GM12878 (cell line): ENCODE data around the gene HCN1. TPM values are rescaled to one million over a fixed set of nuclear protein-coding genes. Genes with fewer than 3 reads are reported as not detected.

ENCODE experiments used
- ATAC-seq: fragments of 200-7000 bp; cut with Tn5 transposase; 3 replicates; pipeline ENCODE4 v1.9.1; 2020; ENCODE audit warnings: mild to moderate bottlenecking, moderate library complexity
- BruUV-seq: library from RNA; stranded (reverse); fragments of 400-500 nt; replicated peaks from 2 replicates; lab custom pipeline; 2021; lab: Mats Ljungman, UMichigan
- CTCF ChIA-PET: fragments of 300-600 bp; sonication (Branson Sonifier 250); formaldehyde crosslinking; extraction: SDS; loops from one replicate; lab custom pipeline; 2021; ENCODE audit warnings: inconsistent platforms; lab: Yijun Ruan, JAX
- POLR2A ChIA-PET: fragments of 350-600 bp; formaldehyde crosslinking; extraction: SDS; loops from one replicate; lab custom pipeline; 2021; ENCODE audit warnings: inconsistent platforms; lab: Charles Lee
- RAD21 ChIA-PET: fragments of 300-600 bp; sonication (Branson Sonifier 250); formaldehyde crosslinking; loops from one replicate; lab custom pipeline; 2023; ENCODE audit warnings: antibody characterized with exemption; ENCODE audit not compliant: unreplicated experiment; lab: Charles Lee
- SMC1A ChIA-PET: fragments of 300-600 bp; sonication (Branson Sonifier 250); formaldehyde crosslinking; loops from one replicate; lab custom pipeline; 2023; ENCODE audit not compliant: unreplicated experiment, uncharacterized antibody; lab: Charles Lee
- DNase-seq: peaks from one replicate; pipeline ENCODE4 v3.0.0-alpha.2; 2011; ENCODE audit warnings: low read depth, low spot score
- FAIRE-seq: peaks from 3 replicates; lab custom pipeline; 2011; peaks lifted over from hg19 to GRCh38; lab: Jason Lieb, UNC
- H2AFZ ChIP-seq: 2 replicates; pipeline ENCODE4 v1.6.0; 2011; ENCODE audit warnings: low read depth, low read length, control low read depth; ENCODE audit not compliant: control insufficient read depth
- H3K27ac ChIP-seq: 2 replicates; pipeline ENCODE4 v1.5.1; 2011; ENCODE audit warnings: control low read depth; ENCODE audit not compliant: control insufficient read depth, insufficient read depth
- H3K27me3 ChIP-seq, 2 experiments: replicated peaks in 1 of 2; 2 replicates each; pipeline versions ENCODE4 v1.6.0 to v1.6.1; 2011; ENCODE audit warnings: low read length in 1 of 2; ENCODE audit not compliant: control insufficient read depth in 2 of 2, insufficient read depth in 2 of 2
- H3K36me3 ChIP-seq, 2 experiments: 2 replicates each; pipeline ENCODE4 v1.5.1; 2011; ENCODE audit warnings: low read length in 1 of 2; ENCODE audit not compliant: control insufficient read depth in 2 of 2, insufficient read depth in 2 of 2
- H3K4me1 ChIP-seq: 2 replicates; pipeline ENCODE4 v1.6.1; 2011; ENCODE audit warnings: mild to moderate bottlenecking, low read length, moderate library complexity, mixed read lengths; ENCODE audit not compliant: control insufficient read depth, insufficient read depth
- H3K4me2 ChIP-seq: 2 replicates; pipeline ENCODE4 v1.6.0; 2011; ENCODE audit warnings: control low read depth; ENCODE audit not compliant: control insufficient read depth, insufficient read depth
- H3K4me3 ChIP-seq: fragments of 200-600 bp; sonication (generic); 2 replicates; pipeline ENCODE4 v1.5.1; 2016
- H3K79me2 ChIP-seq: 2 replicates; pipeline ENCODE4 v1.6.0; 2011; ENCODE audit warnings: low read length; ENCODE audit not compliant: control insufficient read depth, insufficient read depth
- H3K9ac ChIP-seq: 2 replicates; pipeline ENCODE4 v1.8.0; 2011; ENCODE audit warnings: low read length, control low read depth, mixed read lengths; ENCODE audit not compliant: control insufficient read depth, insufficient read depth
- H3K9me3 ChIP-seq: replicated peaks from 3 replicates; pipeline ENCODE4 v1.5.1; 2011; ENCODE audit warnings: mild to moderate bottlenecking, low read length; ENCODE audit not compliant: control insufficient read depth, insufficient read depth
- H4K20me1 ChIP-seq: 2 replicates; pipeline ENCODE4 v1.6.0; 2011; ENCODE audit not compliant: control insufficient read depth, insufficient read depth
- ASH2L ChIP-seq: fragments of 300-600, 200-600 bp; sonication (generic); IDR thresholded peaks from 2 replicates; pipeline ENCODE4 v1.6.1; 2017; ENCODE audit warnings: low read depth, mild to moderate bottlenecking, borderline replicate concordance
- EGR1 ChIP-seq, 2 experiments: IDR thresholded peaks; 1 replicate in 1 of 2; 2 replicates in 1 of 2; pipeline ENCODE4 v1.6.1; 2011 to 2012; ENCODE audit warnings: low read depth in 2 of 2, low read length in 2 of 2, borderline replicate concordance in 1 of 2, mild to moderate bottlenecking in 1 of 2, moderate library complexity in 1 of 2
- JUND ChIP-seq: IDR thresholded peaks from 2 replicates; pipeline ENCODE4 v1.6.1; 2012; ENCODE audit warnings: low read depth, mild to moderate bottlenecking, low read length, improper control_type of control experiment, moderate library complexity
- MYC ChIP-seq: IDR thresholded peaks from 2 replicates; pipeline ENCODE4 v1.6.1; 2011; ENCODE audit warnings: mild to moderate bottlenecking, low read length, moderate library complexity, inconsistent platforms; ENCODE audit not compliant: insufficient read depth, insufficient replicate concordance, insufficient read length, severe bottlenecking
- NFXL1 ChIP-seq: fragments of 450-650 bp; IDR thresholded peaks from 2 replicates; pipeline ENCODE4 v1.6.1; 2017; ENCODE audit warnings: antibody characterized with exemption, mild to moderate bottlenecking, borderline replicate concordance
- POLR2AphosphoS2 ChIP-seq: IDR thresholded peaks from 2 replicates; pipeline ENCODE4 v1.6.1; 2011; ENCODE audit warnings: low read depth, mild to moderate bottlenecking, low read length, improper control_type of control experiment, moderate library complexity
- TCF12 ChIP-seq: IDR thresholded peaks from 2 replicates; pipeline ENCODE4 v1.6.1; 2011; ENCODE audit warnings: low read depth, mild to moderate bottlenecking, low read length
- ZNF24 ChIP-seq: fragments of 450-650 bp; IDR thresholded peaks from 2 replicates; pipeline ENCODE4 v1.6.1; 2017; ENCODE audit warnings: antibody characterized with exemption, mild to moderate bottlenecking
- WGBS: methylation state at CpG from one replicate; pipeline ENCODE4 v1.1.6; 2016; ENCODE audit warnings: low lambda C conversion rate; ENCODE audit not compliant: insufficient replicate concordance, insufficient coverage; ENCODE audit errors: missing lambda C conversion rate; 5-methylcytosine and 5-hydroxymethylcytosine counted together
- in situ Hi-C: fragments of 300-500 bp; cut with MboI; formaldehyde crosslinking; loops from 9 replicates; pipeline ENCODE4 v1.14.3; 2018; ENCODE audit warnings: mixed read lengths
- intact Hi-C: fragments of 100-400 bp; cut with micrococcal nuclease; formaldehyde crosslinking; loops from one replicate; pipeline ENCODE4 v1.14.2; 2022; ENCODE audit not compliant: unreplicated experiment
- polyA plus RNA-seq, 11 experiments: library from polyadenylated mRNA; depleted of rRNA in 4 of 11; unstranded in 6 of 11; stranded (reverse) in 5 of 11; fragments of >200 nt; fragmentation: Nextera tagmentation in 4 of 11; fragmentation: Illumina TruSeq in 1 of 11; extraction: Ambion mirVana in 4 of 11; extraction: Trizol in 1 of 11; gene quantifications; 1 replicate in 1 of 11; 2 replicates in 10 of 11; pipeline versions ENCODE4 v1.2.1 to v1.2.3, GENCODE V29; 2011 to 2016; ENCODE audit warnings: inconsistent platforms in 2 of 11, missing spikeins in 2 of 11, low read depth in 1 of 11
- total RNA-seq, 4 experiments: library from RNA; depleted of rRNA in 3 of 4; stranded (reverse); fragments of >200 nt in 3 of 4; fragmentation: Illumina TruSeq in 1 of 4; extraction: Trizol in 1 of 4; gene quantifications; 2 replicates each; pipeline versions ENCODE4 v1.2.1 to v1.2.3, GENCODE V29; 2013 to 2021
- TF ChIP-seq, protein P1 (sequence below): fragments of 150-350 bp; IDR thresholded peaks from 2 replicates; pipeline ENCODE4 v1.6.1; 2016; ENCODE audit warnings: low read depth, low read length
- TF ChIP-seq, protein P2 (sequence below): fragments of 450-650 bp; IDR thresholded peaks from 2 replicates; pipeline ENCODE4 v1.6.1; 2017; ENCODE audit warnings: mild to moderate bottlenecking, moderate library complexity
- TF ChIP-seq, protein P3 (sequence below): fragments of 150-350 bp; IDR thresholded peaks from 2 replicates; pipeline ENCODE4 v1.6.1; 2014; ENCODE audit warnings: mild to moderate bottlenecking, low read depth, low read length

HCN1 gene
- total and polyA plus RNA-seq, 10 of the 15 experiments (the other 5 are each of a cell fraction or from before 2014, with no cell fraction given): not detected

DNA sequence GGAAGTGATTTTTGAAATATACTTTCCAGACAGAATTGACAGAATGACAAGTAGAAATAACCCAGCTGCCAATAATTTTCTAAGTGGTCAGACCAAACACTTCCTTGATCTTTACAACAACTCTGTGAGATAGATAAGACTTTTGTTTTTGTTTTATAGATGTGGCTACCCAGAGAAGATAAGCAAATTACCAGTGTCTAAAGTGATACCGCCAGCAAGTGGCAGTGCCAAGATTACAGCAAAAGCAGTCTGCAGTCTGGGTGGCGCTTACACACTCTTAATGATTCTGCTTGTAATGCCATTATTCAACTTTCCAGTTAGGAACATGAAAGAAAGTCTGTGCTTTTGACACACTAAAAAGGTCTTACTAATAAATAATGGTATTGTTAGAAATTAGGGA lies 92.1 kb downstream of the HCN1 start (continued):
- TF ChIP-seq, protein P1, sequence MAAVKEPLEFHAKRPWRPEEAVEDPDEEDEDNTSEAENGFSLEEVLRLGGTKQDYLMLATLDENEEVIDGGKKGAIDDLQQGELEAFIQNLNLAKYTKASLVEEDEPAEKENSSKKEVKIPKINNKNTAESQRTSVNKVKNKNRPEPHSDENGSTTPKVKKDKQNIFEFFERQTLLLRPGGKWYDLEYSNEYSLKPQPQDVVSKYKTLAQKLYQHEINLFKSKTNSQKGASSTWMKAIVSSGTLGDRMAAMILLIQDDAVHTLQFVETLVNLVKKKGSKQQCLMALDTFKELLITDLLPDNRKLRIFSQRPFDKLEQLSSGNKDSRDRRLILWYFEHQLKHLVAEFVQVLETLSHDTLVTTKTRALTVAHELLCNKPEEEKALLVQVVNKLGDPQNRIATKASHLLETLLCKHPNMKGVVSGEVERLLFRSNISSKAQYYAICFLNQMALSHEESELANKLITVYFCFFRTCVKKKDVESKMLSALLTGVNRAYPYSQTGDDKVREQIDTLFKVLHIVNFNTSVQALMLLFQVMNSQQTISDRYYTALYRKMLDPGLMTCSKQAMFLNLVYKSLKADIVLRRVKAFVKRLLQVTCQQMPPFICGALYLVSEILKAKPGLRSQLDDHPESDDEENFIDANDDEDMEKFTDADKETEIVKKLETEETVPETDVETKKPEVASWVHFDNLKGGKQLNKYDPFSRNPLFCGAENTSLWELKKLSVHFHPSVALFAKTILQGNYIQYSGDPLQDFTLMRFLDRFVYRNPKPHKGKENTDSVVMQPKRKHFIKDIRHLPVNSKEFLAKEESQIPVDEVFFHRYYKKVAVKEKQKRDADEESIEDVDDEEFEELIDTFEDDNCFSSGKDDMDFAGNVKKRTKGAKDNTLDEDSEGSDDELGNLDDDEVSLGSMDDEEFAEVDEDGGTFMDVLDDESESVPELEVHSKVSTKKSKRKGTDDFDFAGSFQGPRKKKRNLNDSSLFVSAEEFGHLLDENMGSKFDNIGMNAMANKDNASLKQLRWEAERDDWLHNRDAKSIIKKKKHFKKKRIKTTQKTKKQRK: no peak
- TF ChIP-seq, protein P2, sequence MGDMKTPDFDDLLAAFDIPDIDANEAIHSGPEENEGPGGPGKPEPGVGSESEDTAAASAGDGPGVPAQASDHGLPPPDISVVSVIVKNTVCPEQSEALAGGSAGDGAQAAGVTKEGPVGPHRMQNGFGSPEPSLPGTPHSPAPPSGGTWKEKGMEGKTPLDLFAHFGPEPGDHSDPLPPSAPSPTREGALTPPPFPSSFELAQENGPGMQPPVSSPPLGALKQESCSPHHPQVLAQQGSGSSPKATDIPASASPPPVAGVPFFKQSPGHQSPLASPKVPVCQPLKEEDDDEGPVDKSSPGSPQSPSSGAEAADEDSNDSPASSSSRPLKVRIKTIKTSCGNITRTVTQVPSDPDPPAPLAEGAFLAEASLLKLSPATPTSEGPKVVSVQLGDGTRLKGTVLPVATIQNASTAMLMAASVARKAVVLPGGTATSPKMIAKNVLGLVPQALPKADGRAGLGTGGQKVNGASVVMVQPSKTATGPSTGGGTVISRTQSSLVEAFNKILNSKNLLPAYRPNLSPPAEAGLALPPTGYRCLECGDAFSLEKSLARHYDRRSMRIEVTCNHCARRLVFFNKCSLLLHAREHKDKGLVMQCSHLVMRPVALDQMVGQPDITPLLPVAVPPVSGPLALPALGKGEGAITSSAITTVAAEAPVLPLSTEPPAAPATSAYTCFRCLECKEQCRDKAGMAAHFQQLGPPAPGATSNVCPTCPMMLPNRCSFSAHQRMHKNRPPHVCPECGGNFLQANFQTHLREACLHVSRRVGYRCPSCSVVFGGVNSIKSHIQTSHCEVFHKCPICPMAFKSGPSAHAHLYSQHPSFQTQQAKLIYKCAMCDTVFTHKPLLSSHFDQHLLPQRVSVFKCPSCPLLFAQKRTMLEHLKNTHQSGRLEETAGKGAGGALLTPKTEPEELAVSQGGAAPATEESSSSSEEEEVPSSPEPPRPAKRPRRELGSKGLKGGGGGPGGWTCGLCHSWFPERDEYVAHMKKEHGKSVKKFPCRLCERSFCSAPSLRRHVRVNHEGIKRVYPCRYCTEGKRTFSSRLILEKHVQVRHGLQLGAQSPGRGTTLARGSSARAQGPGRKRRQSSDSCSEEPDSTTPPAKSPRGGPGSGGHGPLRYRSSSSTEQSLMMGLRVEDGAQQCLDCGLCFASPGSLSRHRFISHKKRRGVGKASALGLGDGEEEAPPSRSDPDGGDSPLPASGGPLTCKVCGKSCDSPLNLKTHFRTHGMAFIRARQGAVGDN: no peak
- TF ChIP-seq, all 136 proteins: peak for 0

DNA sequence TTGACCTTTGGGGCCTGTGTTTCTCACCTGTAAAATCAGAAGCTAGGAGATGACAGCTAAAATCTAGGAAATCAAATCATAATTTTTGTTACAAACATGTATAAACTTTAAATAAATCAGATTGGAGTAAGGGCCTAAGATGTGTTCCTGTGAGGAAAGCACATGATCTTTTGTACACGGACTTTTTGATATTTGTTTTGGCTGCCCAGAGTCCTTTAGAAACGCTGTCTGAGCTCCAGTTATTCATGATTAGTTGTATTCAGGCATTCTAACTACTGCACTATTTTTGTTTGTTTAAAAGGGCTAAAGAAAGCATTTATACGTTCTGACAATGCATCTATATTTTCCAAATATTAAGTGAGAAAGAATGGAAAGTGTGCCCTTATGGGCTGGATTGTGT lies 94.8 kb downstream of the HCN1 start:
- BruUV-seq: no TSS peak
- intact Hi-C loops: no loop called here

More for the DNA sequence above, 94.8 kb downstream of the HCN1 start:
- ATAC-seq: no peak
- TF ChIP-seq NFXL1 (no peak), JUND (no peak), EGR1 (IDR thresholded peaks at IDR 0.05; ENCODE audit: borderline replicate concordance in 1 of 2, low read depth in 2 of 2, low read length in 2 of 2) (no peak), TCF12 (no peak), ASH2L (no peak), ZNF24 (no peak), MYC (no peak), POLR2AphosphoS2 (no peak)
- TF ChIP-seq, protein P3, sequence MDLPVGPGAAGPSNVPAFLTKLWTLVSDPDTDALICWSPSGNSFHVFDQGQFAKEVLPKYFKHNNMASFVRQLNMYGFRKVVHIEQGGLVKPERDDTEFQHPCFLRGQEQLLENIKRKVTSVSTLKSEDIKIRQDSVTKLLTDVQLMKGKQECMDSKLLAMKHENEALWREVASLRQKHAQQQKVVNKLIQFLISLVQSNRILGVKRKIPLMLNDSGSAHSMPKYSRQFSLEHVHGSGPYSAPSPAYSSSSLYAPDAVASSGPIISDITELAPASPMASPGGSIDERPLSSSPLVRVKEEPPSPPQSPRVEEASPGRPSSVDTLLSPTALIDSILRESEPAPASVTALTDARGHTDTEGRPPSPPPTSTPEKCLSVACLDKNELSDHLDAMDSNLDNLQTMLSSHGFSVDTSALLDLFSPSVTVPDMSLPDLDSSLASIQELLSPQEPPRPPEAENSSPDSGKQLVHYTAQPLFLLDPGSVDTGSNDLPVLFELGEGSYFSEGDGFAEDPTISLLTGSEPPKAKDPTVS: no peak
- in situ Hi-C loops: no loop called here
- no peak overlapping the region for H2AFZ ChIP-seq
- no peak for DNase-seq
- H3K27ac ChIP-seq: no peak overlapping the region
- H3K4me3 ChIP-seq: no peak overlapping the region
- FAIRE-seq: no peak
- no peaks in the 10 kb centered on the region for H3K79me2 ChIP-seq
- no peaks in the 10 kb centered on the region for H3K9me3 ChIP-seq
- CTCF ChIA-PET: no interaction called here
- no peak overlapping the region for H3K4me2 ChIP-seq
- POLR2A ChIA-PET: no interaction called here
- H4K20me1 ChIP-seq: no peaks in the 10 kb centered on the region
- WGBS: 3% methylated on average over 3 of the region's 3 CpGs
- H3K4me1 ChIP-seq: no peaks in the 10 kb centered on the region
- H3K36me3 ChIP-seq: no peaks in the 10 kb centered on the region
- RAD21 ChIA-PET: no interaction called here
- H3K27me3 ChIP-seq: no peaks in the 10 kb centered on the region
- no peak overlapping the region for H3K9ac ChIP-seq
- SMC1A ChIA-PET: interaction anchor here (1.5 kb wide), 1 partner anchor 9 kb away, joined by 3 read pairs; no protein-coding TSS in a partner anchor
